Activated CD8-positive, alpha-beta memory T cell treated with anti-CD3 and anti-CD28 coated beads for 24 hours (primary cell): Measurements from ENCODE around the gene ZFP1.
"Not testable (repeated sequence)": the region's sequence is repeated elsewhere in the genome, so short reads cannot be mapped to it uniquely, and the experiment has no call there.

Source experiments
- DNase-seq: peaks from one replicate; pipeline ENCODE4 v3.0.0-alpha.2; 2020

ZFP1 gene

DNA sequence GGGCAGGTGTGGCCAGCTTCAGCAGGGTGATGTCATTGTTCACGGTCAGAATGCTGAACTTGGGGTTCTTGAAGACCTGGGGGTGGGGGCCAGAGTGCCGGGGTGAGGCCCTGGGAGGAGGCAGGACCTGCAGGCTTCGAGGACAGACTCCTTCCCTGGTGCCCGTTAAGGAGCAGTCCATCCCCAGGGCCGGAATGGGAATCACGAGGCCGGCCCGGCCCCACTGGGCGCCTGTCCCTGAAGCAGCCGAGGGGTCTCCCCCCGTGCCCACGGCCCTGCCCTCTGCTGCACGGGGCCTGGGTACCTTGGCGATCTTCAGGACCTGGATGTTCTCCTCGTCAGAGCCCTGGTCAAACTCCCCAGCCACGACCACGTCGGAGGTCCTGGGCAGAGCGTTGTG lies 57.1 kb downstream of the ZFP1 start:
- not testable (repeated sequence) for DNase-seq

DNA sequence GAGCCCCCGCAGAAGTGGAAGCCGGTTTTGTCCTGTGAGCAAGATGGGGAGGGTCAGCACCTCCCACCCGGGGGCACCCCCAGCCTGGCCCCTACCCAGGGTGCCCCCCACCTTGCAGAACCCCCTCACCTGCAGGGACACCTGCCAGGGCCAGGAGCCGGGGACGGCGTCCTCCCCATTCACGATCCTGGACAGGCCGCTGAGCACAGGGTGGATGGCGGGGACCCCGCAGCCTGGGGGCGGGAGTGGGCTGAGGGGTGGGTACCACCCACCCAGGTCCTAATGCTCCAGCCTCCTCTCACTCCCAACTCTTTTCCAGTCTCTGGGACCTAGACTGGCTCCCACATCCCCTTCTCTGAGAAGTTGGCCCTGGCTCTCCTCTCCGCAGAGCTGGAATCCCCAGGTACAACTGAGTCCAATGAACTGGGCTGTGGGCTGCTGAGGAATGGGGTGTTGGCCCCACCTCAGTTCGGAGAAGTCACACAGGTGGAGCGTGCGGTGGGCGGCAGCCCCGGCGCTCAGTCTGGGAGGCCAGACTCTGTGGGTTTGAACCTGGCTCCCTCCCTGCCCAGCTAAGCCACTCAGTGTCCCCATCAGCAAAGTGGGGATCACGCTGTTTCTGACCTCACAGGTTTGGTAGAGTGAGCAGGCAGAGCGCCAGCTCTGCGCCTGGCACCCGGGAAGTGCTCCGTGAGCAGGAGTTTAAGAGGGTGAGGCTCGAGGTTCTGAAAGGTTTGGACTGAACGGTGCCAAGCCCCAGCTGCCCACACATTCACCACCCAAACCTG lies 57.8 kb downstream of the ZFP1 start:
- not testable (repeated sequence) for DNase-seq

DNA sequence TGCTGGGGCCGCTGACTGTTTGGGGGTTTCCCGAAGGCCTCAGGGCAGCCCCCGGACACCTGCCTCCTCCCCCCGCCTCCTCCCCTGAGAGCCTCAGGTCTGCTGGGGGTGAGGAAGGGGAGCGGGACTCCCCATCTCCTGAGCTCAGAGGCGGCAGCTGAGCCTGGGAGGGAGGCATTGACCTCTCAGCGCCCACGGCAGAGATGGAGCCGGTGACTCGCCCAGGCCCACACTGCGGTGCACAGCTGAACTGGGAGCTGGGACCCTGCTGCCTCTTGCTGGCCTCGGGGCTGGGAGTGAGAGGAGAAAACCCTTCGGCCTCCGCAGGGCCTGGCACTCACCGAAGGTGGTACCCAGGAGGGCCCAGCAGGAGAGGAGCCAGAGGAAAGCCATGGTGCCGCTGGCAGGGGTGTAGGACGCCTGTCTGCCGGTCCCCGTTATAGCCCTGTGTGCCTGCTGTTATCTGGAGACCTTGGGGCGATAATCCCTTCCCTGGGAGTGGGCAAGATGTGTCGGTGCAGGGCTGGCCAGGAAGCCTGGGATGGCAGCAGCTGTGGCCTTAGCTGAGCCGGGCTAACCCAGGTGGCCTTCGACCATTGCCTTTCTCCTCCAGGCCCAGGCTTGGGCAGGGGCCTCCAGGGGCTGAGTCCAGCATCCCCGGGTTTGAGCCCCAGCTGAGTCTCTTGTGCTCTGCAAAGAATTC lies 58.6 kb downstream of the ZFP1 start, which contains the start of gene CTRB2:
CTRB2 (minus strand) TSS at position 413 of the 703 bp plus-strand sequence; CDS start at position 393, 20 bp downstream.
- no peak for DNase-seq

DNA sequence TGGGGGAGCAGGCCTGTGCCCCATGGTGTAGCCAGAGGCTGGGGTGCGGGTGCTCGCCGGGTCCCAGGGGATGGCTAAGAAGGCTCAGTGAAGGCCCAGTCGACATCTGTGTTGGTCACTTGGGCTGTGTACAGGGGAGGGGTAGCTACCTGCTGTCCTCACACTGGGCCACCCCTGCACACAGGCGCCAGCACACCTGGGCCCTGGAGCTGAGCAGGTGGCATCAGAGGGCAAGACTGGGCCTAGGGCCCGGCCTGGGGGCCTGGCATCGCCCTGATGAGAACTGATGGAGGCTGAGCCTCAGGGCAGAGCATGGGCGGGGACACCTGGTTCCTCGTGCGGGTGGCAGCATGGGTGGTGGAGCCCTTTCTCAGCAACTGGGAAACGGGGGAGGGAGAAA lies 59.5 kb downstream of the ZFP1 start:
- no peak for DNase-seq

DNA sequence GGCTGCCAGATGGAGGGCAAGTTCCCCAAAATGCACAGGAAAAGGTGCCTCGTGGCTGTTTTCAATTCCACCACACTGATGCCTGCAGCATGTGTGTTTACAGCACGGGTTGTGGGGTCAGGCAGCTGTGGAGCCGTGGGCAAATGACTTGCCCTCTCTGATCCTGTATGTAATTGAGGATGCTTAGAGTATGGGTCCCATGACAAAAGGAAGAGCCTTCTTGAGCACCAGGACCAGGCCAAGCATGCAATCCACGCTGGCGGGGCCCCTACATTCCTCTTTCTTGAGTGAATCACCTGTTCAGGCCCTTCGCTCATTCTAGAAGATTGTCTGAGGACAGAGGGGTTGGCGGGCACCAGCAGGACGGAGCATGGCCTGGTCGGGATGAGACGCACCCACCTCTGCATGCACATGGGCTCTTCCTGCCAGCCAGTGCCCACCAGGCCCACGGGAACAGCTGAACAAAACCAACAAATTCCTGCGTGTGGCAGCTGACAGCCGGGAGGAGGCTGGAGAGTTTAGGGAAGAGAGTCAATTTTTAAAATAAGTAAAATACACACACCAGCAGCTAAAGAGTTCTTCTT lies 60.0 kb downstream of the ZFP1 start:
- DNase-seq: no peak

DNA sequence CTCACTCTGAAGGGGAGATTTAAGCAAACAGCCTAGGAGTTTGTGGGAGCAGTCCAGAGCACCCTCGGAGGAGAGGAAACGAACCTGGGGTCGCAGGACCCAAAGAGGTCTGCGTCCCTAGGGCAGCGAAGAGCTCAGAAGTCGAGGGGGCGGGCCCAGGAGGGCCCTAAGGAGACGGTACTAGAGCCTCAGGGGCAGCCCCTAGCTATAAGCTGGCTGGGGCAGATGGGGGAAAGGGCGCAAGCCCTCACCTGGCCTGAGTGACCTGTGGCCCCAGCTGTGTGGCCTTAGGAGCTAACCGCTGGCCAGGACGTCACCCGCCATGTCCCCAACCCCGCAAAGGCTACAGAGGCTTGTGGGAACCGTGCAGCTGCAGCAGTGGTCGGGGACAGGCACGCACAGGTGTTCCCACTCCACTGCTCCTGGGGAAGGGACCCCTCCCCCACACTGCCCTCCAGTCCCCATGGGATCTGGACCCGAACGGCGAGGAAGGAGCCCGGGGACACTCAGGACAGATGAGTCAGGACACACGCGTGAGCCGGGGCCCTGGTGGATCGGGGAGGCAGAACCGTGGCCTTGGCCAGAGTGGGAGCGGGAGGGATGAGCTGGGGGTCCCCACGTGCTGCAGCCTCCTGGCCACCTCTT lies 60.7 kb downstream of the ZFP1 start:
- no peak for DNase-seq

DNA sequence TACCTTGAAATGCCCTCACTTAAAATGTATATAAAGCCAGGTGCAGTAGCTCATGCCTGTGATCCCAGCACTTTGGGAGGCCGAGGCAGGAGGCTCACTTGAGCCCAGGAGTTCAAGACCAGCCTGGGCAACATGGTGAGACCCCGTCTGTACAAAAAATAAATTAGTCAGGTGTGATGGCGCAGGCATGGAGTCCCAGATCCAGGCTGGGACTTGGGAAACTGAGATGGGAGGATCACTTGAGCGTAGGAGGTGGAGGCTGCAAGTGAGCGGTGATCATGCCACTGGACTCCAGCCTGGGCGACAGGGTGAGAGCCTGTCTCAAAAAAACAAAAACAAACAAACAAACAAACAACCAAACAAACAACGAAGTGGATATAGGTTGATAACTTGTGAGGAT lies 61.2 kb downstream of the ZFP1 start:
- not testable (repeated sequence) for DNase-seq

DNA sequence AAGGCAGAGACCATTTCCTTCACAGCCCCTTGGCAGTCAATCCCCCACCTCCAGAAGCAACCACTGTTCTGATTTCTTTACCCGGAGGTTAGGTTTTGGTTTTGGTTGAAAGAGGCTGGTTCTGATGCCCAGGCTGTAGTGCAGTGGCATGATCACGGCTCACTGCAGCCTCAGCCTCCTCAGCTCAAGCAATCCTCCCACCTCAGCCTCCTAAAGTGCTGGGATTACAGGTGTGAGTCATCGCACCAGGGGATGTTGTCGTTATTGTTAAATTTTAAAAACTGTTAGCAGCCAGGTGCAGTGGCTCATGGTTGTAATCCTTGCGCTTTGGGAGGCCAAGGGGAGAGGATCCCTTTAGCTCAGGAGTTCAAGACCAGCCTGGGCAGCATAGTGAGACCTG lies 61.6 kb downstream of the ZFP1 start:
- no peak for DNase-seq

DNA sequence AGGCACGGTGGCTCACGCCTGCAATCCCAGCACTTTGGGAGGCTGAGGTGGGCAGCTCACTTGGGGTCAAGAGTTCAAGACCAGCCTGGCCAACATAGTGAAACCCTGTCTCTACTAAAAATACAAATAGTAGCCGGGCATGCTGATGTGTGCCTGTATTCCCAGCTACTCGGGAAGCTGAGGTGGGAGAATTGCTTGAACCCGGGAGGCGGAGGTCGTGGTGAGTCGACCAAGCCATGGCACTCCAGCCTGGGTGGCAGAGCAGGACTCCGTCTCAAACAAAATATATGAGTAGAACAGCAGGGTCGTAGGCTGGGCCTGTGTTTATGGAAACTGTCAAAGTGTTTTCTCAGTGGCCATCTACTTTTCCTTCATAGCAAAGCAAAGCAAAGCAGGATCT lies 63.0 kb downstream of the ZFP1 start:
- DNase-seq: not testable (repeated sequence)

DNA sequence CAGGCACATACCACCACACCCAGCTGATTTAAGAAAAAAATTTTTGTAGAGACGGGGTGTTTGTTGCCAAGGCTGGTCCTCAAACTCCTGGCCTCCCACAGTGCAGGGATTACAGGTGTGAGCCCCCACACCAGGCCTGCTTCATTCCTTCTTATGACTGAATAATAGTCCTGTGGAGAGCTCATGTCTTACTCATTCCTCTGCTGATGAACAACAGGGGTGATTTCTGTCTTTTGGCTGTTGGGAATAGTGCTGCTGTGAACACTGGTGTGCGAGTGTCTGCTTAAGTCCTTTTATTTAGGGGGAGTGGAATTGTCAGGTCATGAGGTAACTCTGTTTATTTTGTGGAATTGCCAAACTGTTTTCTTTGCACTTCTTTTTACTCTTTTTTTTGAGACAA lies 67.8 kb downstream of the ZFP1 start:
- no peak for DNase-seq

DNA sequence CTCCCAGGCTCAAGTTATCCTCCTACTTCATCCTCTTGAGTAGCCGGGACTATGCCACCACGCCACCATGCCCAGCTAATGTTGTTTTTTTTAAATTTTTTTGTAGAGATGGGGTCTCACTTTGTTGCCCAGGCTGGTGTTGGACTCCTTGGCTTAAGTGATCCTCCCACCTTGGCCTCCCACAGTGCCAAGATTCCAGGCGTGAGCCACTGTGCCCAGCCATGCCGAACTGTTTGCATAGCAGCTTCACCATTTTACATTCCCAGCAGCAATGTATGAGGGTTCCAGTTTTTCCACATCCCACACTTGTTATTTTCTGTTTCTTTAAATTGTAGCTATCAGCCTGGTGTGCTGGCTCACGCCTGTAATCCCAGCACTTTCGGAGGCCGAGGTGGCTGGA lies 68.3 kb downstream of the ZFP1 start:
- DNase-seq: no peak

DNA sequence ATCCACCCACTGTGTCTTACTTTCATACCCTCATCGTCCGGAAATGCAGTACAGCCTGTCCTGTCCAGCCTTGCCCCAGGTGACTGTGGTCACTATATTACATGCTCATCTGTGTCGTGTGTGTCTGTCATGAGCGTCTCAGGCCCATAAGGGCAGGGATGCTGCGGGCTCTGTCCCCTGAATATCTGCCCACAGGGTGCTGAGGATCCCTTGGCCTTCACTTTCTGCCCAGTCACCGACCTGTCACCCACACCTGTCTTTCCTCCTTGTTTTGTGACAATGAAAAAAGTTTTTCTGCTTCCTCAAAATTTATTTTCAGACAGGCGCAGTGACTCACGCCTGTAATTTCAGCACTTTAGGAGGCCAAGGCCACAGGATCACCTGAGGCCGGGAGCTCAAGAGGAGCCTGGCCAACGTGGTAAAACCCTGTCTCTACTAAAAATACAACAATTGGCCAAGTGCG lies 69.1 kb downstream of the ZFP1 start:
- no peak for DNase-seq

DNA sequence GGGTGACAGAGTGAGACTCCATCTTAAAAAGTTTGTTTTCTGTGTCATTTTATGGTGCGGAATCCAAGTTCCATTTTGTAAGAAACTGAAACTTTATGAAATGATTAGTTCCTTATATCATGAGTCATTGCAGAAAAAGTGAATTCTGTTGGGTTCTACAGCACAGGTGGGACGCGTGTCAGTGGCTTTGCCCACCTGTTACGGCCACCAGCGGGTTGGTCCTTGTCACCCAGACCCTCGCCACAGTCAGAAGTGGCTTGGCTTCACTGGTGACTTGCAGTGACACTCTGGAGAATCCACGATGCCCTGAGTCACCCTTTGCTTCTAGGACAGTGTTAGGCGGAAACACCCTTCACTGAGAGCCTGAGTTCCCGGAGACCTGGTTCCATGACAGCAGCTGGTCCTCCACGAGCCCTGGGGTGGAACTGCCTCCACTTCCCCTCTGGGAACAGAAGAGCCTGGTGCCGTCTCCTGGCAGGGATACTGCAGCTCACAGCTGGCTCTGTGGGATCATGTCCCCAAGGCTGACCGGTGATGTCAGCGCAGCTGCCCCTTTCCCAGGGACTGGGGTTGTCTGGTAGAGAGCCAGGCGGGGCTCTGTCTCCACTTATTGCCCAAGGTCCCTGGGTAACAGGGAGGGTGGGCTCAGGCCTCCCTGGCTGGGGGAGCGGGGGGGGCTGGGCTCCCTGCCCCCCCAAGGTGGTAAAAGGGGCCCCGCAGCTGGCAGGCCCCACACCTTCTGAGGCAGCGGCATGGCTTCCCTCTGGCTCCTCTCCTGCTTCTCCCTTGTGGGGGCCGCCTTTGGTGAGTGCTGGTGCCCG lies 70.1 kb downstream of the ZFP1 start, which contains the start of gene CTRB1:
CTRB1 (plus strand) TSS at position 733 of the 821 bp plus-strand sequence; CDS start at position 753, 20 bp downstream.
- no peak for DNase-seq

DNA sequence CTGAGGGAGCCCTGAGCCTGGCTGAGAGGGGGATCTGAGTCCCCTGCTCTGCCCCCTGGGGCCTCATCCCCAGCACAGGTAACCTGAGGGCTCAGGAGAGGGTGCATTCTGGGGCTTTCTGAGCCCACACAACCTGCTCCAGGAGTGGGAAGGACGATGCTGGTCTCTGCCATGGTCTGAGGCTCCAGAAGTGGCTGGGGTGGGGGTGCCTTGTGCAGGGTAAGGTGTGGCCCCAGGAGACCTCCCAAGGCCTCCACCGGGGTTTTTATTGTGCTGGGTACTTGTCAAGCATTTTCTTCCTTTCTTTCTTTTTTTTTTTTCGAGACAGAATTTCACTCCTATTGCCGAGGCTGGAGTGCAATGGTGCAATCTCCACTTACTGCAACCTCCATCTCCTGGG lies 70.8 kb downstream of the ZFP1 start:
- no peak for DNase-seq

DNA sequence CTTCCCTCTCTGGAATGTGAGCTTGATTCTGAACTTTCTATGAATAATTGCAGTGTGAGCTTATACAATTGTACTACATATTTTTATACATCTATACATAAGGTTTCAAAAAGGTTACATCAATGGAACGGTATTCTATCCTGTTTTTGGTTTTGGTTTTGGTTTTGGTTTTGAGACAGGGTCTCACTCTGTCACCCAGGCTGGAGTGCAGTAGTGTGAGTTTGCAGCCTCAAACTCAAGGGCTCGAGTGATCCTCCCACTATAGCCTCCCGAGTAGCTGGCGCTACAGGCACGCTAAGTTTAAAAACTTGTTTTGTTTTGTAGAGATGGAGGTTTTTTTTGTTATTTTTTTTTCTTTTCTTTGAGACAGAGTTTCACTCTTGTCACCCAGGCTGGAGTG lies 71.5 kb downstream of the ZFP1 start:
- no peak for DNase-seq
